H1 (cell line): ENCODE results near the gene TNFSF15. TPM values are rescaled to one million over a fixed set of nuclear protein-coding genes. Genes with fewer than 3 reads are reported as not detected.

Experiments used
- CTCF ChIA-PET: fragments of 300-600 bp; sonication (Branson Sonifier 250); formaldehyde crosslinking; loops from one replicate; lab custom pipeline; 2021; ENCODE audit not compliant: partially characterized antibody; lab: Charles Lee
- POLR2A ChIA-PET: fragments of 300-600 bp; sonication (Branson Sonifier 250); formaldehyde crosslinking; loops from one replicate; lab custom pipeline; 2021; ENCODE audit warnings: inconsistent platforms; ENCODE audit not compliant: partially characterized antibody; lab: Charles Lee
- DNase-seq, 2 experiments: peaks; one replicate each; pipeline versions ENCODE4 v3.0.0 to v3.0.0-alpha.2; 2010 to 2022; ENCODE audit warnings: low spot score in 2 of 2, low read depth in 1 of 2, mixed read lengths in 1 of 2
- FAIRE-seq: peaks from 2 replicates; lab custom pipeline; 2011; peaks lifted over from hg19 to GRCh38; lab: Jason Lieb, UNC
- H2AFZ ChIP-seq: 2 replicates; pipeline ENCODE4 v1.8.1; 2012; ENCODE audit warnings: low read length, inconsistent platforms
- H2AK5ac ChIP-seq: 2 replicates; pipeline ENCODE4 v1.6.1; 2013; ENCODE audit warnings: low read depth, low read length
- H2BK120ac ChIP-seq: replicated peaks from 2 replicates; pipeline ENCODE3; 2013; ENCODE audit warnings: low read depth, low read length, inconsistent platforms
- H2BK12ac ChIP-seq: 2 replicates; pipeline ENCODE4 v1.6.1; 2013; ENCODE audit warnings: low read depth, low read length
- H2BK15ac ChIP-seq: 2 replicates; pipeline ENCODE4 v1.6.1; 2013; ENCODE audit warnings: low read length
- H2BK20ac ChIP-seq: 2 replicates; pipeline ENCODE4 v1.6.1; 2013; ENCODE audit warnings: low read length
- H2BK5ac ChIP-seq: 2 replicates; pipeline ENCODE4 v1.6.1; 2013; ENCODE audit warnings: low read depth, low read length
- H3K14ac ChIP-seq: 2 replicates; pipeline ENCODE4 v1.6.1; 2013; ENCODE audit warnings: inconsistent platforms; ENCODE audit not compliant: insufficient read length
- H3K18ac ChIP-seq: 2 replicates; pipeline ENCODE4 v1.6.1; 2013; ENCODE audit warnings: low read length; ENCODE audit errors: extremely low read depth
- H3K23ac ChIP-seq: 2 replicates; pipeline ENCODE4 v1.6.1; 2013; ENCODE audit warnings: inconsistent platforms; ENCODE audit not compliant: insufficient read length
- H3K23me2 ChIP-seq: 2 replicates; pipeline ENCODE4 v1.6.1; 2013; ENCODE audit warnings: low read depth, low read length
- H3K27ac ChIP-seq: 2 replicates; pipeline ENCODE4 v1.6.1; 2011; ENCODE audit warnings: low read depth, low read length, inconsistent platforms
- H3K27me3 ChIP-seq, 4 experiments: replicated peaks in 1 of 4; 1 replicate in 1 of 4; 2 replicates in 3 of 4; pipeline versions ENCODE4 v1.6.1 to v1.8.1; 2011 to 2013; ENCODE audit warnings: low read length in 3 of 4, mild to moderate bottlenecking in 3 of 4, inconsistent platforms in 2 of 4, mixed read lengths in 2 of 4, moderate library complexity in 1 of 4; ENCODE audit not compliant: control insufficient read depth in 3 of 4, insufficient read depth in 3 of 4; ENCODE audit errors: extremely low read depth in 1 of 4
- H3K36me3 ChIP-seq, 4 experiments: 2 replicates each; pipeline versions ENCODE4 v1.6.1 to v1.8.1; 2011 to 2013; ENCODE audit warnings: mild to moderate bottlenecking in 4 of 4, low read length in 3 of 4, moderate library complexity in 2 of 4, control low read depth in 1 of 4, inconsistent platforms in 1 of 4; ENCODE audit not compliant: insufficient read depth in 4 of 4, control insufficient read depth in 2 of 4
- H3K4ac ChIP-seq: replicated peaks from 2 replicates; pipeline ENCODE3; 2013; ENCODE audit warnings: low read length, low read depth, mixed read lengths, inconsistent platforms; ENCODE audit not compliant: insufficient read length
- H3K4me1 ChIP-seq, 4 experiments: replicated peaks in 1 of 4; 1 replicate in 1 of 4; 2 replicates in 3 of 4; pipeline versions ENCODE4 v1.6.1 to v1.8.1; 2011 to 2013; ENCODE audit warnings: low read length in 3 of 4, inconsistent platforms in 2 of 4, mixed read lengths in 1 of 4; ENCODE audit not compliant: insufficient read depth in 4 of 4, control insufficient read depth in 3 of 4
- H3K4me2 ChIP-seq, 2 experiments: 2 replicates each; pipeline versions ENCODE4 v1.6.1 to v1.8.1; 2011 to 2013; ENCODE audit warnings: low read depth in 2 of 2, low read length in 2 of 2, control low read depth in 1 of 2, inconsistent platforms in 1 of 2, mild to moderate bottlenecking in 1 of 2; ENCODE audit not compliant: insufficient read depth in 1 of 2
- H3K4me3 ChIP-seq, 4 experiments: fragments of 200-600, 300-600 bp in 1 of 4; sonication (generic), shearing (Covaris generic), sonication (Bioruptor Twin) in 1 of 4; 2 replicates each; pipeline versions ENCODE4 v1.5.1 to v1.8.1; 2011 to 2016; ENCODE audit warnings: low read length in 4 of 4, low read depth in 3 of 4, control low read depth in 2 of 4, inconsistent platforms in 2 of 4, mild to moderate bottlenecking in 2 of 4, mixed read lengths in 1 of 4, moderate library complexity in 1 of 4; ENCODE audit not compliant: insufficient read depth in 2 of 4; ENCODE audit errors: extremely low read depth in 1 of 4
- H3K56ac ChIP-seq: replicated peaks from 2 replicates; pipeline ENCODE3; 2013; ENCODE audit warnings: low read depth, mild to moderate bottlenecking, mixed read lengths, low read length, inconsistent platforms; ENCODE audit not compliant: insufficient read length
- H3K79me1 ChIP-seq: 2 replicates; pipeline ENCODE4 v1.6.1; 2013; ENCODE audit warnings: low read depth, low read length, control low read depth
- H3K79me2 ChIP-seq, 2 experiments: 2 replicates each; pipeline versions ENCODE4 v1.6.1 to v1.8.1; 2012 to 2013; ENCODE audit warnings: low read length in 2 of 2, mild to moderate bottlenecking in 2 of 2, inconsistent platforms in 1 of 2; ENCODE audit not compliant: insufficient read depth in 2 of 2, control insufficient read depth in 1 of 2
- H3K9ac ChIP-seq, 4 experiments: replicated peaks in 1 of 4; 1 replicate in 1 of 4; 2 replicates in 3 of 4; pipeline versions ENCODE4 v1.6.1 to v1.8.1; 2011 to 2013; ENCODE audit warnings: low read depth in 3 of 4, low read length in 3 of 4, control low read depth in 2 of 4, mild to moderate bottlenecking in 2 of 4, moderate library complexity in 2 of 4, inconsistent platforms in 1 of 4; ENCODE audit errors: extremely low read depth in 1 of 4
- H3K9me3 ChIP-seq, 2 experiments: 2 replicates each; pipeline versions ENCODE4 v1.6.1 to v1.8.1; 2012 to 2013; ENCODE audit warnings: mild to moderate bottlenecking in 2 of 2, moderate library complexity in 2 of 2, control low read depth in 1 of 2, inconsistent platforms in 1 of 2, low read depth in 1 of 2, low read length in 1 of 2, mixed read lengths in 1 of 2; ENCODE audit not compliant: insufficient read depth in 2 of 2
- H4K20me1 ChIP-seq, 2 experiments: replicated peaks in 1 of 2; 2 replicates each; pipeline versions ENCODE3 to v1.8.1; 2011 to 2013; ENCODE audit warnings: inconsistent platforms in 2 of 2, low read length in 2 of 2, mild to moderate bottlenecking in 1 of 2; ENCODE audit not compliant: insufficient read depth in 2 of 2, control insufficient read depth in 1 of 2
- H4K5ac ChIP-seq: 2 replicates; pipeline ENCODE4 v1.6.1; 2013; ENCODE audit warnings: low read length, low read depth, mixed read lengths, inconsistent platforms; ENCODE audit not compliant: insufficient read length
- H4K8ac ChIP-seq: 2 replicates; pipeline ENCODE4 v1.8.0; 2013; ENCODE audit warnings: mild to moderate bottlenecking, moderate library complexity, low read length, inconsistent platforms; ENCODE audit not compliant: insufficient read depth; ENCODE audit errors: extremely low read depth
- H4K91ac ChIP-seq: replicated peaks from 2 replicates; pipeline ENCODE3; 2013; ENCODE audit warnings: low read length, mixed read lengths, inconsistent platforms; ENCODE audit not compliant: insufficient read length
- CTBP2 ChIP-seq: IDR thresholded peaks from 2 replicates; pipeline ENCODE4 v1.7.0; 2011; ENCODE audit warnings: borderline replicate concordance, mild to moderate bottlenecking, moderate library complexity, mixed read lengths, low read length; ENCODE audit not compliant: insufficient read depth, insufficient read length
- GABPA ChIP-seq: IDR thresholded peaks from 2 replicates; pipeline ENCODE4 v1.6.1; 2011; ENCODE audit warnings: mild to moderate bottlenecking, low read length, moderate library complexity, borderline replicate concordance; ENCODE audit not compliant: insufficient read depth
- POU5F1 ChIP-seq: IDR thresholded peaks from 2 replicates; pipeline ENCODE4 v1.6.1; 2011; ENCODE audit warnings: low read depth, mild to moderate bottlenecking, low read length, moderate library complexity
- SP1 ChIP-seq: IDR thresholded peaks from 2 replicates; pipeline ENCODE4 v1.6.1; 2011; ENCODE audit warnings: low read depth, low read length
- WGBS, 2 experiments: shearing (Covaris generic) in 1 of 2; methylation state at CpG; one replicate each; pipeline versions ENCODE4 v1.1.6 to v1.1.7; 2013 to 2015; ENCODE audit warnings: low lambda C conversion rate in 2 of 2, mixed read lengths in 2 of 2, inconsistent platforms in 1 of 2, low coverage in 1 of 2, missing lambda C conversion rate in 1 of 2; ENCODE audit not compliant: insufficient replicate concordance in 2 of 2, insufficient coverage in 1 of 2, insufficient read length in 1 of 2; ENCODE audit errors: extremely low coverage in 1 of 2, missing lambda C conversion rate in 1 of 2; 5-methylcytosine and 5-hydroxymethylcytosine counted together
- polyA plus RNA-seq, 7 experiments: library from polyadenylated mRNA; depleted of rRNA in 3 of 7; stranded (reverse) in 5 of 7; unstranded in 2 of 7; fragments of >200 nt in 5 of 7; fragments of 200-250 nt in 2 of 7; gene quantifications; 1 replicate in 5 of 7; 2 replicates in 1 of 7; 4 replicates in 1 of 7; pipeline versions ENCODE4 v1.2.1 to v1.2.3, GENCODE V29; 2011 to 2013; ENCODE audit warnings: missing spikeins in 2 of 7, mixed read lengths in 2 of 7
- total RNA-seq: library from RNA; stranded (reverse); fragmentation: NEBNext Ultra II Directional; extraction: Animal tissue kit (Norgen Biotek cat#: 25700); gene quantifications from 2 replicates; pipeline ENCODE4 v1.2.1, GENCODE V29; 2021

TNFSF15 gene
- total and polyA plus RNA-seq, 2 of the 8 experiments (the other 6 are each of a cell fraction or from before 2014, with no cell fraction given) = 0.09 to 0.17 TPM

- Histone ChIP-seq H2BK20ac (no peak overlapping the region), H3K9ac (no peak overlapping the region), H3K4me3 (no peak overlapping the region), H2BK12ac (no peak overlapping the region), H3K56ac (no peak overlapping the region), H3K27ac (no peak overlapping the region), H2BK5ac (no peak overlapping the region), H3K4ac (no peak overlapping the region), H3K18ac (no peak overlapping the region), H3K23ac (no peak overlapping the region), H3K27me3 (no peaks in the 10 kb centered on the region), H3K14ac (no peak overlapping the region), H2BK120ac (no peak overlapping the region), H4K5ac (no peak overlapping the region), H3K23me2 (no peaks in the 10 kb centered on the region), H4K8ac (no peak overlapping the region), H2AK5ac (no peak overlapping the region), H2AFZ (no peak overlapping the region), H2BK15ac (no peak overlapping the region), H4K91ac (no peak overlapping the region), H4K20me1 (no peaks in the 10 kb centered on the region)
- no peak for FAIRE-seq
- 96% methylated on average over 6 of the region's 6 CpGs; no CpG with 5 or more reads in 1 of the 2 experiments for WGBS, 2 experiments
- POLR2A ChIA-PET = no interaction called here
- CTCF ChIA-PET = interaction anchor here (1.0 to 1.4 kb wide), 2 partner anchors 18 to 75 kb away, joined by 3 to 4 read pairs; no protein-coding TSS in a partner anchor
- no peak for DNase-seq
- no peak for TF ChIP-seq SP1
- no peak for TF ChIP-seq CTBP2
- no peak for TF ChIP-seq GABPA
- no peak for TF ChIP-seq POU5F1
- TF ChIP-seq, all 59 proteins: peak for 0
- H3K4me2 ChIP-seq = no peak overlapping the region
- H3K9me3 ChIP-seq = no peaks in the 10 kb centered on the region
- no peaks in the 10 kb centered on the region for H3K36me3 ChIP-seq
- no peaks in the 10 kb centered on the region for H3K79me2 ChIP-seq
- H3K4me1 ChIP-seq = no peaks in the 10 kb centered on the region
- no peaks in the 10 kb centered on the region for H3K79me1 ChIP-seq
Observed at GRCh38 chr9:114776683-114777399, 29.0 kb downstream of the TNFSF15 start.
